GM23338 (cell line): ENCODE data around the gene RO60. TPM values are rescaled to one million over a fixed set of nuclear protein-coding genes. Genes with fewer than 3 reads are reported as not detected.

Experiments
- ATAC-seq: fragments of 200-7000 bp; cut with Tn5 transposase; 3 replicates; pipeline ENCODE4 v1.9.1; 2020
- DNase-seq: peaks from one replicate; pipeline ENCODE4 v3.0.0-alpha.2; 2015; ENCODE audit warnings: low spot score
- H2AFZ ChIP-seq: fragments of 200-600 bp; sonication (generic); 2 replicates; pipeline ENCODE4 v1.8.0; 2016; ENCODE audit warnings: antibody characterized with exemption, mild to moderate bottlenecking, moderate library complexity
- H3F3A ChIP-seq: fragments of 200-600 bp; sonication (generic); replicated peaks from 2 replicates; pipeline ENCODE4 v1.8.0; 2017; ENCODE audit warnings: antibody characterized with exemption, mixed run types, low read depth
- H3K27ac ChIP-seq: fragments of 200-600 bp; sonication (generic); 2 replicates; pipeline ENCODE4 v1.6.1; 2016; ENCODE audit warnings: low read depth
- H3K27me3 ChIP-seq: fragments of 200-600 bp; sonication (generic); 2 replicates; pipeline ENCODE4 v1.8.0; 2016; ENCODE audit warnings: mild to moderate bottlenecking, mixed run types, moderate library complexity; ENCODE audit not compliant: insufficient read depth
- H3K36me3 ChIP-seq: fragments of 200-600 bp; sonication (generic); 2 replicates; pipeline ENCODE4 v1.8.0; 2016; ENCODE audit warnings: mild to moderate bottlenecking; ENCODE audit not compliant: insufficient read depth
- H3K4me1 ChIP-seq: fragments of 200-600 bp; sonication (generic); 2 replicates; pipeline ENCODE4 v1.8.0; 2016; ENCODE audit warnings: mild to moderate bottlenecking, moderate library complexity; ENCODE audit not compliant: insufficient read depth
- H3K4me2 ChIP-seq: fragments of 200-600 bp; sonication (generic); 2 replicates; pipeline ENCODE4 v1.7.1; 2017; ENCODE audit warnings: mixed run types
- H3K4me3 ChIP-seq: fragments of 200-600 bp; sonication (generic); 2 replicates; pipeline ENCODE4 v1.6.1; 2016; ENCODE audit warnings: mixed run types
- H3K79me2 ChIP-seq: fragments of 200-600 bp; sonication (generic); replicated peaks from 2 replicates; pipeline ENCODE4 v1.8.0; 2017; ENCODE audit warnings: mild to moderate bottlenecking; ENCODE audit not compliant: insufficient read depth
- H3K9me2 ChIP-seq: fragments of 200-600 bp; sonication (generic); 2 replicates; pipeline ENCODE4 v1.8.0; 2017; ENCODE audit not compliant: insufficient read depth
- H4K20me1 ChIP-seq: fragments of 200-600 bp; sonication (generic); replicated peaks from 2 replicates; pipeline ENCODE4 v1.8.0; 2017; ENCODE audit warnings: mild to moderate bottlenecking; ENCODE audit not compliant: insufficient read depth
- H3K27ac Mint-ChIP-seq: 2 replicates; pipeline ENCODE4 v1.8.0; 2020; ENCODE audit warnings: inconsistent platforms, mild to moderate bottlenecking, moderate library complexity, mixed read lengths
- H3K27me3 Mint-ChIP-seq: 3 replicates; pipeline ENCODE4 v1.8.0; 2022; ENCODE audit warnings: low read depth, mild to moderate bottlenecking, moderate library complexity, mixed read lengths, inconsistent platforms; ENCODE audit not compliant: insufficient read depth, poor library complexity
- H3K36me3 Mint-ChIP-seq: 3 replicates; pipeline ENCODE4 v1.8.0; 2021; ENCODE audit warnings: low read depth, mild to moderate bottlenecking, inconsistent platforms, moderate library complexity, mixed read lengths
- H3K4me1 Mint-ChIP-seq: 3 replicates; pipeline ENCODE4 v1.8.0; 2020; ENCODE audit warnings: mild to moderate bottlenecking, inconsistent platforms, mixed read lengths
- H3K4me3 Mint-ChIP-seq: 3 replicates; pipeline ENCODE4 v1.8.0; 2021; ENCODE audit warnings: moderate library complexity, mild to moderate bottlenecking, inconsistent platforms, mixed read lengths
- H3K9me3 Mint-ChIP-seq: 3 replicates; pipeline ENCODE4 v1.8.0; 2020; ENCODE audit warnings: moderate library complexity, mild to moderate bottlenecking, inconsistent platforms, mixed read lengths
- CREB1 ChIP-seq: fragments of 250-450 bp; sonication (Bioruptor Pico); IDR thresholded peaks from 2 replicates; pipeline ENCODE4 v1.5.0; 2020; ENCODE audit warnings: low read depth, mild to moderate bottlenecking, moderate library complexity
- CTCF ChIP-seq, 2 experiments: fragments of 200-600 bp in 1 of 2; sonication (generic) in 1 of 2; conservative IDR thresholded peaks; 2 replicates each; pipeline versions ENCODE4 v1.5.1 to v1.6.1; 2016 to 2017; ENCODE audit warnings: antibody characterized with exemption in 2 of 2, low read depth in 2 of 2, mild to moderate bottlenecking in 2 of 2, moderate library complexity in 1 of 2
- EZH2 ChIP-seq: fragments of 200-600 bp; sonication (generic); IDR thresholded peaks from one replicate; pipeline ENCODE4 v1.8.0; 2017; ENCODE audit warnings: antibody characterized with exemption, mild to moderate bottlenecking, low read depth; ENCODE audit not compliant: unreplicated experiment
- EZH2phosphoT487 ChIP-seq: fragments of 200-600 bp; sonication (generic); IDR thresholded peaks from one replicate; pipeline ENCODE4 v1.8.1; 2018; ENCODE audit warnings: antibody characterized with exemption; ENCODE audit not compliant: unreplicated experiment
- JUNB ChIP-seq: IDR thresholded peaks from one replicate; pipeline ENCODE4 v1.6.1; 2016; ENCODE audit warnings: antibody characterized with exemption; ENCODE audit not compliant: unreplicated experiment
- NANOG ChIP-seq: IDR thresholded peaks from 2 replicates; pipeline ENCODE4 v1.6.1; 2016; ENCODE audit warnings: antibody characterized with exemption, borderline replicate concordance
- POLR2AphosphoS5 ChIP-seq: IDR thresholded peaks from 2 replicates; pipeline ENCODE4 v1.6.1; 2016; ENCODE audit warnings: antibody characterized with exemption, low read depth
- REST ChIP-seq: IDR thresholded peaks from one replicate; pipeline ENCODE4 v1.6.1; 2018; ENCODE audit warnings: antibody characterized with exemption; ENCODE audit not compliant: unreplicated experiment
- STAT1 ChIP-seq: IDR thresholded peaks from one replicate; pipeline ENCODE4 v1.6.1; 2016; ENCODE audit warnings: antibody characterized with exemption; ENCODE audit not compliant: unreplicated experiment
- ZNF114 ChIP-seq: fragments of 250-450 bp; sonication (Bioruptor Pico); IDR thresholded peaks from 2 replicates; pipeline ENCODE4 v1.5.0; 2020; ENCODE audit warnings: mild to moderate bottlenecking, moderate library complexity
- ZNF331 ChIP-seq: fragments of 250-450 bp; sonication (Bioruptor Pico); IDR thresholded peaks from 2 replicates; pipeline ENCODE4 v1.5.0; 2020; ENCODE audit warnings: low read depth, mild to moderate bottlenecking, moderate library complexity
- polyA plus RNA-seq: library from polyadenylated mRNA; unstranded; fragments of >200 nt; fragmentation: Nextera tagmentation; extraction: Ambion mirVana; gene quantifications from 2 replicates; pipeline ENCODE4 v1.2.1, GENCODE V29; 2016
- total RNA-seq: library from RNA; depleted of rRNA; stranded (reverse); fragments of >200 nt; shearing (Covaris generic); gene quantifications from 2 replicates; pipeline ENCODE4 v1.2.3, GENCODE V29; 2014
- TF ChIP-seq, protein P1 (sequence below): fragments of 250-450 bp; sonication (Bioruptor Pico); IDR thresholded peaks from 2 replicates; pipeline ENCODE4 v1.5.0; 2020; ENCODE audit warnings: mild to moderate bottlenecking, moderate library complexity
- TF ChIP-seq, protein P2 (sequence below): IDR thresholded peaks from 2 replicates; pipeline ENCODE4 v1.6.1; 2016; ENCODE audit warnings: antibody characterized with exemption

Gene RO60
- total and polyA plus RNA-seq, 2 experiments from 2014 or later, result 103 to 130 TPM

GRCh38 chr1:193013005-193013404 is 46.4 kb upstream of the RO60 start:
- H3K27ac Mint-ChIP-seq, result no peak overlapping the region

More at GRCh38 chr1:193013005-193013404, 46.4 kb upstream of the RO60 start:
- no peaks in the 10 kb centered on the region for H3K9me3 Mint-ChIP-seq
- H3K36me3 ChIP-seq, result no peaks in the 10 kb centered on the region
- H3K27ac ChIP-seq, result no peak overlapping the region
- no peak overlapping the region for H3K4me3 ChIP-seq
- no peaks in the 10 kb centered on the region for H3F3A ChIP-seq
- DNase-seq (no peak), ATAC-seq (no peak)
- H3K79me2 ChIP-seq, result no peaks in the 10 kb centered on the region
- no peaks in the 10 kb centered on the region for H3K4me1 ChIP-seq
- no peak overlapping the region for H3K4me2 ChIP-seq
- H3K9me2 ChIP-seq, result no peaks in the 10 kb centered on the region
- no peak for TF ChIP-seq CTCF (conservative IDR thresholded peaks at IDR 0.05; ENCODE audit: low read depth in 2 of 2)
- TF ChIP-seq STAT1, result no peak
- TF ChIP-seq NANOG, result no peak
- no peak for TF ChIP-seq ZNF331 (CRISPR knock-in tag)
- TF ChIP-seq EZH2, result no peak
- TF ChIP-seq, protein P1, sequence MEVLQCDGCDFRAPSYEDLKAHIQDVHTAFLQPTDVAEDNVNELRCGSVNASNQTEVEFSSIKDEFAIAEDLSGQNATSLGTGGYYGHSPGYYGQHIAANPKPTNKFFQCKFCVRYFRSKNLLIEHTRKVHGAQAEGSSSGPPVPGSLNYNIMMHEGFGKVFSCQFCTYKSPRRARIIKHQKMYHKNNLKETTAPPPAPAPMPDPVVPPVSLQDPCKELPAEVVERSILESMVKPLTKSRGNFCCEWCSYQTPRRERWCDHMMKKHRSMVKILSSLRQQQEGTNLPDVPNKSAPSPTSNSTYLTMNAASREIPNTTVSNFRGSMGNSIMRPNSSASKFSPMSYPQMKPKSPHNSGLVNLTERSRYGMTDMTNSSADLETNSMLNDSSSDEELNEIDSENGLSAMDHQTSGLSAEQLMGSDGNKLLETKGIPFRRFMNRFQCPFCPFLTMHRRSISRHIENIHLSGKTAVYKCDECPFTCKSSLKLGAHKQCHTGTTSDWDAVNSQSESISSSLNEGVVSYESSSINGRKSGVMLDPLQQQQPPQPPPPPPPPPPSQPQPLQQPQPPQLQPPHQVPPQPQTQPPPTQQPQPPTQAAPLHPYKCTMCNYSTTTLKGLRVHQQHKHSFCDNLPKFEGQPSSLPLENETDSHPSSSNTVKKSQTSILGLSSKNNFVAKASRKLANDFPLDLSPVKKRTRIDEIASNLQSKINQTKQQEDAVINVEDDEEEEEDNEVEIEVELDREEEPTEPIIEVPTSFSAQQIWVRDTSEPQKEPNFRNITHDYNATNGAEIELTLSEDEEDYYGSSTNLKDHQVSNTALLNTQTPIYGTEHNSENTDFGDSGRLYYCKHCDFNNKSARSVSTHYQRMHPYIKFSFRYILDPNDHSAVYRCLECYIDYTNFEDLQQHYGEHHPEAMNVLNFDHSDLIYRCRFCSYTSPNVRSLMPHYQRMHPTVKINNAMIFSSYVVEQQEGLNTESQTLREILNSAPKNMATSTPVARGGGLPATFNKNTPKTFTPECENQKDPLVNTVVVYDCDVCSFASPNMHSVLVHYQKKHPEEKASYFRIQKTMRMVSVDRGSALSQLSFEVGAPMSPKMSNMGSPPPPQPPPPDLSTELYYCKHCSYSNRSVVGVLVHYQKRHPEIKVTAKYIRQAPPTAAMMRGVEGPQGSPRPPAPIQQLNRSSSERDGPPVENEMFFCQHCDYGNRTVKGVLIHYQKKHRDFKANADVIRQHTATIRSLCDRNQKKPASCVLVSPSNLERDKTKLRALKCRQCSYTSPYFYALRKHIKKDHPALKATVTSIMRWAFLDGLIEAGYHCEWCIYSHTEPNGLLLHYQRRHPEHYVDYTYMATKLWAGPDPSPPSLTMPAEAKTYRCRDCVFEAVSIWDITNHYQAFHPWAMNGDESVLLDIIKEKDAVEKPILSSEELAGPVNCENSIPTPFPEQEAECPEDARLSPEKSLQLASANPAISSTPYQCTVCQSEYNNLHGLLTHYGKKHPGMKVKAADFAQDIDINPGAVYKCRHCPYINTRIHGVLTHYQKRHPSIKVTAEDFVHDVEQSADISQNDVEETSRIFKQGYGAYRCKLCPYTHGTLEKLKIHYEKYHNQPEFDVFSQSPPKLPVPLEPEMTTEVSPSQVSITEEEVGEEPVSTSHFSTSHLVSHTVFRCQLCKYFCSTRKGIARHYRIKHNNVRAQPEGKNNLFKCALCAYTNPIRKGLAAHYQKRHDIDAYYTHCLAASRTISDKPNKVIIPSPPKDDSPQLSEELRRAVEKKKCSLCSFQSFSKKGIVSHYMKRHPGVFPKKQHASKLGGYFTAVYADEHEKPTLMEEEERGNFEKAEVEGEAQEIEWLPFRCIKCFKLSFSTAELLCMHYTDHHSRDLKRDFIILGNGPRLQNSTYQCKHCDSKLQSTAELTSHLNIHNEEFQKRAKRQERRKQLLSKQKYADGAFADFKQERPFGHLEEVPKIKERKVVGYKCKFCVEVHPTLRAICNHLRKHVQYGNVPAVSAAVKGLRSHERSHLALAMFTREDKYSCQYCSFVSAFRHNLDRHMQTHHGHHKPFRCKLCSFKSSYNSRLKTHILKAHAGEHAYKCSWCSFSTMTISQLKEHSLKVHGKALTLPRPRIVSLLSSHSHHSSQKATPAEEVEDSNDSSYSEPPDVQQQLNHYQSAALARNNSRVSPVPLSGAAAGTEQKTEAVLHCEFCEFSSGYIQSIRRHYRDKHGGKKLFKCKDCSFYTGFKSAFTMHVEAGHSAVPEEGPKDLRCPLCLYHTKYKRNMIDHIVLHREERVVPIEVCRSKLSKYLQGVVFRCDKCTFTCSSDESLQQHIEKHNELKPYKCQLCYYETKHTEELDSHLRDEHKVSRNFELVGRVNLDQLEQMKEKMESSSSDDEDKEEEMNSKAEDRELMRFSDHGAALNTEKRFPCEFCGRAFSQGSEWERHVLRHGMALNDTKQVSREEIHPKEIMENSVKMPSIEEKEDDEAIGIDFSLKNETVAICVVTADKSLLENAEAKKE, result no peak
- no peak for TF ChIP-seq JUNB
- TF ChIP-seq ZNF114 (CRISPR knock-in tag), result no peak
- TF ChIP-seq, protein P2, sequence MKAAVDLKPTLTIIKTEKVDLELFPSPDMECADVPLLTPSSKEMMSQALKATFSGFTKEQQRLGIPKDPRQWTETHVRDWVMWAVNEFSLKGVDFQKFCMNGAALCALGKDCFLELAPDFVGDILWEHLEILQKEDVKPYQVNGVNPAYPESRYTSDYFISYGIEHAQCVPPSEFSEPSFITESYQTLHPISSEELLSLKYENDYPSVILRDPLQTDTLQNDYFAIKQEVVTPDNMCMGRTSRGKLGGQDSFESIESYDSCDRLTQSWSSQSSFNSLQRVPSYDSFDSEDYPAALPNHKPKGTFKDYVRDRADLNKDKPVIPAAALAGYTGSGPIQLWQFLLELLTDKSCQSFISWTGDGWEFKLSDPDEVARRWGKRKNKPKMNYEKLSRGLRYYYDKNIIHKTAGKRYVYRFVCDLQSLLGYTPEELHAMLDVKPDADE, result no peak
- TF ChIP-seq POLR2AphosphoS5, result no peak
- TF ChIP-seq EZH2phosphoT487, result no peak
- no peak for TF ChIP-seq CREB1
- TF ChIP-seq REST, result no peak
- no peak overlapping the region for H2AFZ ChIP-seq
- no peak overlapping the region for H3K4me3 Mint-ChIP-seq
- no peaks in the 10 kb centered on the region for H3K36me3 Mint-ChIP-seq
- no peaks in the 10 kb centered on the region for H4K20me1 ChIP-seq
- H3K27me3 Mint-ChIP-seq, result peaks cover 2% of the 10 kb centered on the region
- H3K4me1 Mint-ChIP-seq, result no peaks in the 10 kb centered on the region
- no peaks in the 10 kb centered on the region for H3K27me3 ChIP-seq
